NCI-H526 treated with DMSO at 0.1 percent for 48 hours (cell line): ENCODE data around the gene SLC2A4RG.
A peak's percentile ranks its signal among the peaks of the same experiment; 100 is the strongest.
"Not testable (repeated sequence)": the region's sequence is repeated elsewhere in the genome, so short reads cannot be mapped to it uniquely, and the experiment has no call there.

ENCODE experiments used
- DNase-seq: peaks from one replicate; lab custom pipeline; 2025; lab: John Stamatoyannopoulos, UW

Gene SLC2A4RG

GRCh38 chr20:63714858-63715257, 24.7 kb upstream of the SLC2A4RG start:
- no peak for DNase-seq

DNA sequence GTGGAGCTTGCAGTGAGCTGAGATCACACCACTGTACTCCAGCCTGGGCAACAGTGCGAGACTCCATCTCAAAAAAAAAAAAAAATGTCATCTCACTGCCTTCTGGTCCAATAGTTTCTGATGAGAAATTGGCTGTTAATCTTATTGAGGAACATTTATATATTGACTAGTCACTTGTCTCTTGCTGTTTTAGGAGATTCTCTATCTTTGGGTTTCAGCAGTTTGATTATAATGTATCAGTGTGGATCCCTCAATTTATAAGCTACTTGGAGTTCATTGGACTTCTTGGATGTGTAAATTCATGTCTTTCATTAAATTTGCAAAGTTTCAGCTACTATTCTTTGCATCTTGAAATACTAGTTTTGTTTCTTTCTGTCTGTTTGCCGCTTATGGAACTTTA, 20.6 kb upstream of the SLC2A4RG start:
- no peak for DNase-seq

DNA sequence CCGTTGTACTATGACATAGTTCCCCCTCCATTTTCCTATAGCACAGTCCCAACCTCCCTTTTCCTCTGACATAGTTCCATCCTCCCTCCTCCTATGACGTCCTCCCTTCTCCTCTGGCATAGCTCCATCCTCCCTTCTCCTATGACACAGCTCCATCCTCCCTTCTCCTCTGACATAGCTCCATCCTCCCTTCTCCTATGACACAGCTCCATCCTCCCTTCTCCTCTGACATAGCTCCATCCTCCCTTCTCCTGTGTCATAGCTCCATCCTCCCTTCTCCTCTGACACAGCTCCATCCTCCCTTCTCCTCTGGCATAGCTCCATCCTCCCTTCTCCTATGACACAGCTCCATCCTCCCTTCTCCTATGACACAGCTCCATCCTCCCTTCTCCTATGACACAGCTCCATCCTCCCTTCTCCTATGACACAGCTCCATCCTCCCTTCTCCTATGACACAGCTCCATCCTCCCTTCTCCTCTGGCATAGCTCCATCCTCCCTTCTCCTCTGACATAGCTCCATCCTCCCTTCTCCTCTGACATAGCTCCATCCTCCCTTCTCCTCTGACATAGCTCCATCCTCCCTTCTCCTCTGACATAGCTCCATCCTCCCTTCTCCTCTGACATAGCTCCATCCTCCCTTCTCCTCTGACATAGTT, 16.5 kb upstream of the SLC2A4RG start:
- DNase-seq: not testable (repeated sequence)

DNA sequence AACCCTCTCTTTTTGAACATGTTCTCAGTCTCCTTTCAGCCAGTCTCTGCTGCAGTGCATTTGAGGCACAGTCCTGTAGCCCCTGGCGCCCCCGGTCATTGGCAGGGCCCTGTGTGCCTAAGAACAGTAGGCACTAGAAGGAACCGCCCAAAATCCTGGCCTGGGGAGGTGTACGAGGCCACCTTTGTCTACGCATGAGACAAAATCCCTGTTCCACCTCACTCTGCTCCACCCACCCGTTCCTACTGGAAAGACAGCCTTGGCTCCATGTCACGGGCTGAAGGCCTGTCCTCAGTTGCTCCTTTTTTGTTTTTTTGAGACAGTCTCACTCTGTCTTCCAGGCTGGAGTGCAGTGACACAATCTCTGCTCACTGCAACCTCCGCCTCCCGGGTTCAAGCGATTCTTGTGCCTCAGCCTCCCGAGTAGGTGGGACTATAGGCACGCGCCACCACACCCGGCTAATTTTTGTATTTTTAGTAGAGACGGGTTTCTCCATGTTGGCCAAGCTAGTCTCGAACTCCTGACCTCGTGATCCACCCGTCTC, 9.3 kb upstream of the SLC2A4RG start:
- DNase-seq: not testable (repeated sequence)

DNA sequence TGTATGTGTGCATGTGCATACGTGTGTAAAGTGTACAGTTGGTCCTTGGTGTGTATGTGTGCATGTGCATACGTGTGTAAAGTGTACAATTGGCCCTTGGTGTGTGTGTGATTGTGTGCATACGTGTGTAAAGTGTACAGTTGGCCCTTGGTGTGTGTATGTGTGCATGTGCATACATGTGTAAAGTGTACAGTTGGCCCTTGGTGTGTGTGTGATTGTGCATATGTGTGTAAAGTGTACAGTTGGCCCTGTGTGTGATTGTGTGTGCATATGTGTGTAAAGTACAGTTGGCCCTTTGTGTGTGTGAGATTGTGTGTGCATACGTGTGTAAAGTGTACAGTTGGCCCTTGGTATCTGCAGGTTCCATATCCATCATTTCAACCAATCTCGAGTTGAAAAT, 8.2 kb upstream of the SLC2A4RG start:
- DNase-seq: no peak

GRCh38 chr20:63732118-63733095, 7.2 kb upstream of the SLC2A4RG start:
- no peak for DNase-seq

DNA sequence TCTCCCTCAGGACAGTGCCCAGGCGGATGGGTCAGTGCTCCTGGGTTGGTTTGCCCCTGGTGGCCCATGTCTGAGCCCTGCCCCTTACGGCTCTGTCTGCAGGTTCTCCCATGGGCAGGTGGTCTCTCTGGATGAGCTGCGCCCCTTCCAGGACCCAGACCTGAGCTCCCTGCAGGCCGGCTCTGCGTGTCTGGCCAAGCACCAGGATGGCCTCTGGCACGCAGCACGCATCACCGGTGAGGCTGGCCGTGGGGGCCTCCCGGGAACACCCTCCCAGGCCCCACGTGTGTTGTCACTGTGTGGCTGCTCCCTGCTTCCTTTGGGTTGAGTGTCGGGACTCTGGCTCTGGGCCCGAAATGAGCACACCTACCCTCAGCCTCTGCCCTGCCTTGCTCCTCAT, 6.5 kb upstream of the SLC2A4RG start:
- DNase-seq: no peak

DNA sequence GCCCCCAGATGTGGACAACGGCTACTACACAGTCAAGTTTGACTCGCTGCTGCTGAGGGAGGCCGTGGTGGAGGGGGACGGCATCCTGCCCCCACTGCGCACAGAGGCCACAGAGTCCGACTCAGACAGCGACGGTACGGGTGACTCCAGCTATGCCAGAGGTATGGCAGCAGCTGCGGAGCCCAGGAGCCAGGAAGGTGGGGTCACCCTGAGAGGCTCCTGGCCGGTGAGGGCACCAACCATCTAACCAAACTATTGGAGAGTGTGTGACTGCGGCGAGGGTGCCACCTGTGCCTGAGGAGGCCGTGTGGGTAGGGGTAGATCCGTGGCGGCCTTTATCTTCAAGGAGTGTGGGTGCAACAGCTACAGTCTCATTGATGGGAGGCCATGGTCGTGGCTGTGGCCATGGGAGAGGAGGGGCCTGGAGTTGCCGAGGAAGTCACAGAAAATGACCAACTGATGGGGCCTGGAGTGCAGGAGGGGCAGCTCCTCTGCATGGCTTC, 5.9 kb upstream of the SLC2A4RG start:
- DNase-seq: no peak

DNA sequence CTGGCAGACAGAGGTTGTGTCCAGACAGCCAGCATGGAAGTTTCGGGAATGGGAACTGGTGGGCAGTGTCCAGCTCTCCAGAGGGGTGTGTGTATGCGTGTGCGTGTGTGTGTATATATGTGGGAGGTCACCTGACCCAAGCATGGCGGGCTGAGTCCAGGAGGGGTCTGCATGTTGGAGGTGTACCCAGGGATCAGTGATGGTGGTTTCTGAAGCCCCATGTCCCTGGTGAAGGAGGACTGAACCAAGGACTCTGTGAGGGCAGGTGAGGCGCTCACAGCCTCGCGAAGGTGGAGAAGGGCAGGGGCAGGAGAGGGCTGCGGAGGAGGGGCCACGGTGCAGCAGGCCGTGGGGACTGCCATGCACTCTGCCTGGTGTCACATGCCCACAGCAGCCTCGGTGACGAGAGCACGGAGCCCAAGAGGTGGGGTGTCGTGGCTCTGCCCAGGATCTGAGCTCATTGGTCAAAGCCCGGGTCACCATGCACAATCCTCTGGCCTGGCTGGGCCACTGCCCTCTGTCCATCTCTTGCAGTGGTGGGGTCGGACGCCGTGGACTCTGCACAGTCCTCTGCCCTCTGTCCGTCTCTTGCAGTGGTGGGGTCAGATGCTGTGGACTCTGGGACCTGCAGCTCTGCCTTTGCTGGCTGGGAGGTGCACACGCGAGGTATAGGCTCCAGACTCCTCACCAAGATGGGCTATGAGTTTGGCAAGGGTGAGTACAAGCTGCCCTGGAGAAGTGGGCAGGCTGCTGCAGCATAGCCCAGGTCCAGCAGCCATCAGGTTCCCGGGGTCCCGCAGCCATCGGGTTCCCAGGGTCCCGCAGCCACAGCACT, 5.2 kb upstream of the SLC2A4RG start:
- no peak for DNase-seq

DNA sequence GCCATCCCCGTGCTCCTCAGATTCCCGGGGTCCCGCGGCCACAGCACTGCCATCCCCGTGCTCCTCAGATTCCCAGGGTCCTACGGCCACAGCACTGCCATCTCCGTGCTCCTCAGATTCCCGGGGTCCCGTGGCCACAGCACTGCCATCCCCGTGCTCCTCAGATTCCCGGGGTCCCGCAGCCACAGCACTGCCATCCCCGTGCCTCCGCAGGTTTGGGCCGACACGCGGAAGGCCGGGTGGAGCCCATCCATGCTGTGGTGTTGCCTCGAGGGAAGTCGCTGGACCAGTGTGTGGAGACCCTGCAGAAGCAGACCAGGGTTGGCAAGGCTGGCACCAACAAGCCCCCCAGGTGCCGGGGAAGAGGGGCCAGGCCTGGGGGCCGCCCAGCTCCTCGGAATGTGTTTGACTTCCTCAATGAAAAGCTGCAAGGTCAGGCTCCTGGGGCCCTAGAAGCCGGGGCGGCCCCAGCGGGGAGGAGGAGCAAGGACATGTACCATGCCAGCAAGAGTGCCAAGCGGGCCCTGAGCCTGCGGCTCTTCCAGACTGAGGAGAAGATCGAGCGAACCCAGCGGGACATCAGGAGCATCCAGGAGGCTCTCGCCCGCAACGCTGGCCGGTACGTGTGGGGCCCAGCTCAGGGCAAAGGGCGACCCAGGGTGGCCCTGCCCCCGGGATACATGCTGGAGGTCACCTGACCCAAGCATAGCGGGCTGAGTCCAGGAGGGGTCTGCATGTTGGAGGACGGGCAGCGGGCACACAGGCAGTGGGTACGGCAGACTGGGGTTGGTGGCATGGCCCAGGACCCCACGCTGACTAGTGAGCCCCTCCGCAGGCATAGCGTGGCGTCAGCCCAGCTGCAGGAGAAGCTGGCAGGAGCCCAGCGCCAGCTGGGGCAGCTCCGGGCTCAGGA, 4.4 kb upstream of the SLC2A4RG start:
- DNase-seq: no peak

- DNase-seq: no peak
Observed at GRCh38 chr20:63735859-63736718, 3.5 kb upstream of the SLC2A4RG start, which contains the start of gene LIME1. LIME1 (plus strand) TSS chr20:63736664; CDS start chr20:63737550, 886 bp downstream.

- no peak for DNase-seq
Observed at GRCh38 chr20:63736893-63737694, 2.5 kb upstream of the SLC2A4RG start.

GRCh38 chr20:63737695-63737944, 2.0 kb upstream of the SLC2A4RG start:
- no peak for DNase-seq

GRCh38 chr20:63737945-63738686, 1.5 kb upstream of the SLC2A4RG start:
- DNase-seq: no peak

GRCh38 chr20:63738687-63739129, 868 bp upstream of the SLC2A4RG start:
- no peak for DNase-seq

DNA sequence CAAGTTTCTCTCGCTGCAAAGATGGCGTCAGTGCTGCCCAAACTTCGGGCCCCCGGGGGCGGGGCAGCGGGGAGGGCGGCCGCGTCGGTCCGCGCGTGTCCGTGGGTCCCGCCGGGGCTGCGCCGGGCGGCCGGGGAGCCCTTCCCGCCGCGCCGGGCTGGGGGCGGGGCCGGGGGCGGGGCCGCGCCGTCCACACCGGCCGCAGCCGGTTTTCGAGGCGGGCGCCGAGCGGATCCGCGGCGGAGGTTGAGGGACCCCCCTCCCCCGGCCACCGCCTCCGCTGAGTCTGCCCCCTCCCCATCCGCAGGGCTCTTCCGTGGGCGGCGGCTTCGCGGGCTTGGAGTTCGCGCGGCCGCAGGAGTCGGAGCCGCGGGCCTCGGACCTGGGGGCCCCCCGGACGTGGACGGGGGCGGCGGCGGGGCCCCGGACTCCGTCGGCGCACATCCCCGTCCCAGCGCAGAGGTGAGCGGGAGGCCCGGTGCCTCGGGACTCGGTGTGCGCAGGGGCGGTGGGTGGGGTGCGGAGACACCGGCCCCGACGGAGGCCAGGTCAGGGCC, 572 bp downstream of the SLC2A4RG start:
- DNase-seq: no peak

- peak; percentile 68 for DNase-seq
Observed at GRCh38 chr20:63740627-63741353, 1.2 kb downstream of the SLC2A4RG start.
